ENCODE measurements around the gene SPEN. TPM values are rescaled to one million over a fixed set of nuclear protein-coding genes. Genes with fewer than 3 reads are reported as not detected.
A peak's percentile ranks its signal among the peaks of the same experiment; 100 is the strongest.

SPEN gene
- total RNA-seq, 1 donor from 2014 or later: 35.0 TPM

DNA sequence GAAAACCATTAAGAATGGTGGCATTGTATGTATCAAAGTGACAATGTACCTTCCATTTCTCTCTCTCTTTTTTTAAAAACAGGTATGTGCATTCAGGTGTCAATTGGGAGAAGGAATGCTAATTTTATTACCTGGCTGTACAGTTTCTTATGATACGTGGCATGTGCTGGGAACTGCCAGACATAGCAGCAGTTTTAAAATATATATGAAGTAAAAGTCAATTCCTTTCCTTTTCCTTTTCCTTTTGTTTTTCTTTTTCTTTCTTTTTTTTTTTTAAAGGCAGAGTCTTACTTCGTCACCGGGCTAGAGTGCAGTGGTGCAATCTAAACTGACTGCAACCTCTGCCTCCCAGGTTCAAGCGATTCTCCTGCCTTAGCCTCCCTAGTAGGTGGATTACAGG lies 37.0 kb downstream of the SPEN start:
- Mint-ChIP-seq H3K27ac (ENCODE audit: unreplicated experiment) (no peak overlapping the region), H3K36me3 (ENCODE audit: low read depth, unreplicated experiment) (peaks cover 2% of the 10 kb centered on the region), H3K4me1 (ENCODE audit: low read depth, unreplicated experiment) (peaks cover 25% of the 10 kb centered on the region), H3K9me3 (ENCODE audit: unreplicated experiment) (no peaks in the 10 kb centered on the region), H3K27me3 (ENCODE audit: low read depth, unreplicated experiment) (no peaks in the 10 kb centered on the region), H3K4me3 (ENCODE audit: unreplicated experiment) (no peak overlapping the region)
- no peaks in the 10 kb centered on the region for H3K36me3 ChIP-seq (ENCODE audit: insufficient read depth, low read length)
- no peak overlapping the region for H3K27ac ChIP-seq (ENCODE audit: low read depth, low read length)
- H3K9ac ChIP-seq (ENCODE audit: low read length): no peak overlapping the region
- no peak overlapping the region for H2AFZ ChIP-seq (ENCODE audit: low read depth, low read length)
- no peaks in the 10 kb centered on the region for H3K27me3 ChIP-seq (ENCODE audit: insufficient read depth, low read length)
- H3K4me3 ChIP-seq (ENCODE audit: insufficient read depth, low read depth, low read length): no peak overlapping the region
- TF ChIP-seq, protein P1, sequence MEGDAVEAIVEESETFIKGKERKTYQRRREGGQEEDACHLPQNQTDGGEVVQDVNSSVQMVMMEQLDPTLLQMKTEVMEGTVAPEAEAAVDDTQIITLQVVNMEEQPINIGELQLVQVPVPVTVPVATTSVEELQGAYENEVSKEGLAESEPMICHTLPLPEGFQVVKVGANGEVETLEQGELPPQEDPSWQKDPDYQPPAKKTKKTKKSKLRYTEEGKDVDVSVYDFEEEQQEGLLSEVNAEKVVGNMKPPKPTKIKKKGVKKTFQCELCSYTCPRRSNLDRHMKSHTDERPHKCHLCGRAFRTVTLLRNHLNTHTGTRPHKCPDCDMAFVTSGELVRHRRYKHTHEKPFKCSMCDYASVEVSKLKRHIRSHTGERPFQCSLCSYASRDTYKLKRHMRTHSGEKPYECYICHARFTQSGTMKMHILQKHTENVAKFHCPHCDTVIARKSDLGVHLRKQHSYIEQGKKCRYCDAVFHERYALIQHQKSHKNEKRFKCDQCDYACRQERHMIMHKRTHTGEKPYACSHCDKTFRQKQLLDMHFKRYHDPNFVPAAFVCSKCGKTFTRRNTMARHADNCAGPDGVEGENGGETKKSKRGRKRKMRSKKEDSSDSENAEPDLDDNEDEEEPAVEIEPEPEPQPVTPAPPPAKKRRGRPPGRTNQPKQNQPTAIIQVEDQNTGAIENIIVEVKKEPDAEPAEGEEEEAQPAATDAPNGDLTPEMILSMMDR (IDR thresholded peaks at IDR 0.05; ENCODE audit: insufficient read depth, low read depth, low read length): no peak
- no peak for TF ChIP-seq EZH2 (IDR thresholded peaks at IDR 0.05; ENCODE audit: insufficient read depth, low read length)
- no peaks in the 10 kb centered on the region for H3K9me3 ChIP-seq (ENCODE audit: insufficient read depth, low read depth, low read length)
- H3K4me1 ChIP-seq (ENCODE audit: insufficient read depth, low read length): peaks cover 19% of the 10 kb centered on the region
- peaks cover 55% of the 10 kb centered on the region for H4K20me1 ChIP-seq (ENCODE audit: insufficient read depth, low read length)
- FAIRE-seq (no peak), DNase-seq (ENCODE audit: low read depth) (no peak)
- H3K79me2 ChIP-seq (ENCODE audit: insufficient read depth, low read length): peaks cover 97% of the 10 kb centered on the region
- no peak overlapping the region for H3K4me2 ChIP-seq (ENCODE audit: low read length)

DNA sequence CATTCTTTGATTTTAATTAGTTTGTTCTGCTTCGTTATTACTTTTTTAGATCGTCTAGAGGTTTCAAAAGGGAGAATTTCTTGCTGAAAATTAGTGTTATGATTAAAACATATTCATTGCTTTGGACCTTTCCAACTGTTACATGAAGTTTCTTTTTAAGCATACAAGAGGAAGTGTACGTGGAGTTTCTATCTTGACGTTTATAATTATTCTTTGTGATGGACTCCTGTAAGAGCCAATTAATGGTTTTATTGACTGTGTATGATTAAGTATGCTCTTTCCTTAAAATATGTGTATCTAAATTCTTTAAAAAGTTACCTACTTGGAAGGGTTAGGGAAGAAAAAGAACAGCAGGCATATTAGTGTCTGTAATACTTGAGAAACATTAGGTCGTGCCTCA lies 37.8 kb downstream of the SPEN start:
- FAIRE-seq (no peak), DNase-seq (ENCODE audit: low read depth) (no peak)
- Histone ChIP-seq H3K9me3 (ENCODE audit: insufficient read depth, low read depth, low read length) (no peaks in the 10 kb centered on the region), H3K4me1 (ENCODE audit: insufficient read depth, low read length) (peaks cover 19% of the 10 kb centered on the region), H3K27ac (ENCODE audit: low read depth, low read length) (peak overlapping the region; percentile 88), H2AFZ (ENCODE audit: low read depth, low read length) (no peak overlapping the region), H4K20me1 (ENCODE audit: insufficient read depth, low read length) (peaks cover 58% of the 10 kb centered on the region), H3K4me3 (ENCODE audit: insufficient read depth, low read depth, low read length) (no peak overlapping the region), H3K4me2 (ENCODE audit: low read length) (peak overlapping the region; percentile 88), H3K36me3 (ENCODE audit: insufficient read depth, low read length) (no peaks in the 10 kb centered on the region), H3K27me3 (ENCODE audit: insufficient read depth, low read length) (no peaks in the 10 kb centered on the region), H3K9ac (ENCODE audit: low read length) (peak overlapping the region; percentile 85), H3K79me2 (ENCODE audit: insufficient read depth, low read length) (peaks cover 97% of the 10 kb centered on the region)
- TF ChIP-seq EZH2 (IDR thresholded peaks at IDR 0.05; ENCODE audit: insufficient read depth, low read length): no peak
- Mint-ChIP-seq H3K27ac (ENCODE audit: unreplicated experiment) (peak overlapping the region; percentile 96), H3K27me3 (ENCODE audit: low read depth, unreplicated experiment) (no peaks in the 10 kb centered on the region), H3K9me3 (ENCODE audit: unreplicated experiment) (no peaks in the 10 kb centered on the region), H3K36me3 (ENCODE audit: low read depth, unreplicated experiment) (peaks cover 3% of the 10 kb centered on the region), H3K4me1 (ENCODE audit: low read depth, unreplicated experiment) (peaks cover 25% of the 10 kb centered on the region), H3K4me3 (ENCODE audit: unreplicated experiment) (peak overlapping the region; percentile 27)

- Histone ChIP-seq H4K20me1 (ENCODE audit: insufficient read depth, low read length) (peaks cover 51% of the 10 kb centered on the region), H3K27me3 (ENCODE audit: insufficient read depth, low read length) (no peaks in the 10 kb centered on the region), H3K79me2 (ENCODE audit: insufficient read depth, low read length) (peaks cover 97% of the 10 kb centered on the region), H3K9ac (ENCODE audit: low read length) (peak overlapping the region; percentile 85), H2AFZ (ENCODE audit: low read depth, low read length) (peak overlapping the region; percentile 3), H3K36me3 (ENCODE audit: insufficient read depth, low read length) (no peaks in the 10 kb centered on the region), H3K4me2 (ENCODE audit: low read length) (peak overlapping the region; percentile 88), H3K4me1 (ENCODE audit: insufficient read depth, low read length) (peaks cover 19% of the 10 kb centered on the region), H3K27ac (ENCODE audit: low read depth, low read length) (peak overlapping the region; percentile 88), H3K4me3 (ENCODE audit: insufficient read depth, low read depth, low read length) (peak overlapping the region; percentile 55), H3K9me3 (ENCODE audit: insufficient read depth, low read depth, low read length) (no peaks in the 10 kb centered on the region)
- Mint-ChIP-seq H3K27ac (ENCODE audit: unreplicated experiment) (peak overlapping the region; percentile 96), H3K4me3 (ENCODE audit: unreplicated experiment) (peak overlapping the region; percentile 66), H3K9me3 (ENCODE audit: unreplicated experiment) (no peaks in the 10 kb centered on the region), H3K4me1 (ENCODE audit: low read depth, unreplicated experiment) (peaks cover 25% of the 10 kb centered on the region), H3K27me3 (ENCODE audit: low read depth, unreplicated experiment) (no peaks in the 10 kb centered on the region), H3K36me3 (ENCODE audit: low read depth, unreplicated experiment) (peaks cover 3% of the 10 kb centered on the region)
- DNase-seq (ENCODE audit: low read depth) (peak; percentile 78), FAIRE-seq (no peak)
- TF ChIP-seq EZH2 (IDR thresholded peaks at IDR 0.05; ENCODE audit: insufficient read depth, low read length): no peak
- TF ChIP-seq, protein P1 (IDR thresholded peaks at IDR 0.05; ENCODE audit: insufficient read depth, low read depth, low read length): no peak
Measured at GRCh38 chr1:15885701-15886610, 38.4 kb downstream of the SPEN start.

Data from astrocyte (in vitro differentiated cells and primary cell).